A549 (cell line): ENCODE results near the gene RMND5A.
"Not testable (repeated sequence)": the region's sequence is repeated elsewhere in the genome, so short reads cannot be mapped to it uniquely, and the experiment has no call there.

Experiments used
- CEBPB ChIP-seq, 2 experiments: fragments of >200 bp in 1 of 2; sonication (Bioruptor Twin) in 1 of 2; formaldehyde crosslinking in 1 of 2; IDR thresholded peaks; 2 replicates each; pipeline ENCODE4 v1.6.1; 2012 to 2016
- CHD2 ChIP-seq: fragments of 150-350 bp; IDR thresholded peaks from 2 replicates; pipeline ENCODE4 v1.6.1; 2014; ENCODE audit warnings: low read length; ENCODE audit not compliant: partially characterized antibody
- CHD4 ChIP-seq: fragments of 200-600 bp; sonication (generic); IDR thresholded peaks from 2 replicates; pipeline ENCODE4 v1.6.1; 2016; ENCODE audit warnings: antibody characterized with exemption, mild to moderate bottlenecking, borderline replicate concordance
- ESRRA ChIP-seq: fragments of 150-350 bp; IDR thresholded peaks from 2 replicates; pipeline ENCODE4 v1.6.1; 2014; ENCODE audit warnings: mild to moderate bottlenecking, low read length, borderline replicate concordance
- HDAC2 ChIP-seq: fragments of 200-600 bp; sonication (generic); IDR thresholded peaks from 2 replicates; pipeline ENCODE4 v1.6.1; 2016
- MYC ChIP-seq: IDR thresholded peaks from 2 replicates; pipeline ENCODE4 v1.6.1; 2012; ENCODE audit warnings: mild to moderate bottlenecking, inconsistent platforms, low read length, improper control_type of control experiment, borderline replicate concordance
- PHF8 ChIP-seq: fragments of 200-600 bp; sonication (generic); IDR thresholded peaks from 2 replicates; pipeline ENCODE4 v1.6.1; 2016; ENCODE audit warnings: low read depth, mild to moderate bottlenecking, antibody characterized with exemption, moderate library complexity, borderline replicate concordance
- POLR2A ChIP-seq: IDR thresholded peaks from 2 replicates; pipeline ENCODE4 v1.6.1; 2012; ENCODE audit warnings: mild to moderate bottlenecking, low read length
- RAD21 ChIP-seq, 2 experiments: fragments of >200 bp in 1 of 2; sonication (Bioruptor Twin) in 1 of 2; formaldehyde crosslinking in 1 of 2; IDR thresholded peaks in 1 of 2; conservative IDR thresholded peaks in 1 of 2; 2 replicates in 1 of 2; 3 replicates in 1 of 2; pipeline ENCODE4 v1.6.1; 2012 to 2018; ENCODE audit warnings: inconsistent platforms in 1 of 2
- ZNF302 ChIP-seq: fragments of 250-450 bp; sonication (Bioruptor Pico); IDR thresholded peaks from 2 replicates; pipeline ENCODE4 v1.9.0; 2021; ENCODE audit warnings: inconsistent platforms, mild to moderate bottlenecking, moderate library complexity
- TF ChIP-seq, protein P1 (sequence below): fragments of >200 bp; sonication (Bioruptor Twin); formaldehyde crosslinking; IDR thresholded peaks from 3 replicates; pipeline ENCODE4 v1.5.1; 2016
- TF ChIP-seq, protein P2 (sequence below): IDR thresholded peaks from 2 replicates; pipeline ENCODE4 v1.6.1; 2012

DNA sequence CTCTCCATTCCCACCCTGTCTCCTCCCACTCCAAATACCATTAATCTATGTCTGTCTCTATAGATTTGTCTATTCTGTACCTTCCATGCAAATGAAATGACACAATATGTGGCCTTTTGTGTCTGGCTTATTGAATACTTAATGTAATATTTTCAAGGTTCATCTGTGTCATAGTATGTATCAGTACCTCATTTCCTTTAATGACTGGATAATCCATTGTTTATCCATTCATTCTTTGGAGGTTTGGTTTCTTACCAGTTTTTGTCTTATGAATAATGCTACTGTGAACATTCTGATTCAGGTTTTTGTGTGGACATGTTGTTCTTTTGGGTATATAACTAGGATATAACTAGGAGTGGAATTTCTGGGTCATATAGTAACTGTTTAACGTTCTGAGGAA lies 14.8 kb downstream of the RMND5A start:
- TF ChIP-seq, protein P1, sequence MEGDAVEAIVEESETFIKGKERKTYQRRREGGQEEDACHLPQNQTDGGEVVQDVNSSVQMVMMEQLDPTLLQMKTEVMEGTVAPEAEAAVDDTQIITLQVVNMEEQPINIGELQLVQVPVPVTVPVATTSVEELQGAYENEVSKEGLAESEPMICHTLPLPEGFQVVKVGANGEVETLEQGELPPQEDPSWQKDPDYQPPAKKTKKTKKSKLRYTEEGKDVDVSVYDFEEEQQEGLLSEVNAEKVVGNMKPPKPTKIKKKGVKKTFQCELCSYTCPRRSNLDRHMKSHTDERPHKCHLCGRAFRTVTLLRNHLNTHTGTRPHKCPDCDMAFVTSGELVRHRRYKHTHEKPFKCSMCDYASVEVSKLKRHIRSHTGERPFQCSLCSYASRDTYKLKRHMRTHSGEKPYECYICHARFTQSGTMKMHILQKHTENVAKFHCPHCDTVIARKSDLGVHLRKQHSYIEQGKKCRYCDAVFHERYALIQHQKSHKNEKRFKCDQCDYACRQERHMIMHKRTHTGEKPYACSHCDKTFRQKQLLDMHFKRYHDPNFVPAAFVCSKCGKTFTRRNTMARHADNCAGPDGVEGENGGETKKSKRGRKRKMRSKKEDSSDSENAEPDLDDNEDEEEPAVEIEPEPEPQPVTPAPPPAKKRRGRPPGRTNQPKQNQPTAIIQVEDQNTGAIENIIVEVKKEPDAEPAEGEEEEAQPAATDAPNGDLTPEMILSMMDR: not testable (repeated sequence)
- TF ChIP-seq HDAC2; RAD21 (conservative IDR thresholded peaks at IDR 0.05 in 1 of 2, IDR thresholded peaks at IDR 0.05 in 1 of 2); POLR2A; ESRRA; MYC; CHD4; ZNF302 (CRISPR knock-in tag); PHF8; CEBPB (IDR thresholded peaks at IDR 0.05); CHD2: not testable (repeated sequence)
- TF ChIP-seq, protein P2, sequence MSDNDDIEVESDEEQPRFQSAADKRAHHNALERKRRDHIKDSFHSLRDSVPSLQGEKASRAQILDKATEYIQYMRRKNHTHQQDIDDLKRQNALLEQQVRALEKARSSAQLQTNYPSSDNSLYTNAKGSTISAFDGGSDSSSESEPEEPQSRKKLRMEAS: not testable (repeated sequence)
